GM12891 (cell line): Measurements from ENCODE around the gene KHK.

Source experiments
- POLR2A ChIP-seq: IDR thresholded peaks from 2 replicates; pipeline ENCODE4 v1.6.1; 2011; ENCODE audit warnings: low read depth, low read length, control low read depth
- POLR2AphosphoS5 ChIP-seq: IDR thresholded peaks from 2 replicates; pipeline ENCODE4 v1.6.1; 2011; ENCODE audit warnings: low read depth, low read length, control low read depth
- POU2F2 ChIP-seq: IDR thresholded peaks from 2 replicates; pipeline ENCODE4 v1.6.1; 2011; ENCODE audit warnings: low read depth, mild to moderate bottlenecking, control low read depth, low read length, moderate library complexity
- SPI1 ChIP-seq: IDR thresholded peaks from 2 replicates; pipeline ENCODE4 v1.6.1; 2011; ENCODE audit warnings: low read depth, low read length, control low read depth

- TF ChIP-seq POLR2AphosphoS5 = no peak
- TF ChIP-seq POLR2A = no peak
- no peak for TF ChIP-seq SPI1
- TF ChIP-seq POU2F2 = no peak
These were observed 4.4 kb upstream of the KHK start for GRCh38 chr2:27081984-27082772.
